ENCODE results near the gene PDLIM3.

PDLIM3 gene

GRCh38 chr4:185468999-185469398 lies 66.3 kb downstream of the PDLIM3 start:
- no peak for DNase-seq

- DNase-seq = no peak
Observed at GRCh38 chr4:185467991-185468390, 67.3 kb downstream of the PDLIM3 start.

GRCh38 chr4:185467101-185467500 lies 68.2 kb downstream of the PDLIM3 start:
- no peak for DNase-seq

GRCh38 chr4:185465707-185466106 lies 69.6 kb downstream of the PDLIM3 start:
- no peak for DNase-seq

- no peak for DNase-seq
Observed at GRCh38 chr4:185464887-185465286, 70.4 kb downstream of the PDLIM3 start.

GRCh38 chr4:185464183-185464582 lies 71.1 kb downstream of the PDLIM3 start:
- no peak for DNase-seq

GRCh38 chr4:185463541-185463940 lies 71.8 kb downstream of the PDLIM3 start:
- no peak for DNase-seq

- DNase-seq = no peak
Observed at GRCh38 chr4:185461565-185461964, 73.7 kb downstream of the PDLIM3 start.

GRCh38 chr4:185457136-185457535 lies 78.2 kb downstream of the PDLIM3 start:
- DNase-seq = no peak

- DNase-seq = no peak
Observed at GRCh38 chr4:185456131-185456530, 79.2 kb downstream of the PDLIM3 start.
